RWPE2 (cell line): ENCODE measurements around the gene UST.
A peak's percentile ranks its signal among the peaks of the same experiment; 100 is the strongest.

Source experiments
- ATAC-seq: fragments of 200-7000 bp; cut with Tn5 transposase; 3 replicates; pipeline ENCODE4 v1.9.1; 2021; ENCODE audit warnings: low read depth
- DNase-seq: peaks from one replicate; pipeline ENCODE4 v3.0.0-alpha.2; 2020; ENCODE audit warnings: low spot score
- H3K27ac ChIP-seq: fragments of 450-650 bp; 2 replicates; pipeline ENCODE4 v1.5.1; 2017; ENCODE audit warnings: mild to moderate bottlenecking; ENCODE audit not compliant: poor library complexity, severe bottlenecking
- H3K27me3 ChIP-seq: fragments of 250-450 bp; sonication (Bioruptor Pico); 2 replicates; pipeline ENCODE4 v1.5.1; 2021; ENCODE audit warnings: mild to moderate bottlenecking, moderate library complexity; ENCODE audit not compliant: insufficient read depth, poor library complexity, severe bottlenecking
- H3K36me3 ChIP-seq: fragments of 250-450 bp; sonication (Bioruptor Pico); 2 replicates; pipeline ENCODE4 v1.5.1; 2020; ENCODE audit warnings: low read depth, mild to moderate bottlenecking, moderate library complexity
- H3K4me1 ChIP-seq: fragments of 250-450 bp; sonication (Bioruptor Pico); 2 replicates; pipeline ENCODE4 v1.5.1; 2021; ENCODE audit warnings: mild to moderate bottlenecking, moderate library complexity; ENCODE audit not compliant: insufficient read depth, poor library complexity, severe bottlenecking
- H3K4me3 ChIP-seq: fragments of 250-450 bp; sonication (Bioruptor Pico); 2 replicates; pipeline ENCODE4 v1.5.1; 2021; ENCODE audit warnings: mild to moderate bottlenecking, moderate library complexity; ENCODE audit not compliant: severe bottlenecking
- H3K9me3 ChIP-seq: fragments of 250-450 bp; sonication (Bioruptor Pico); 2 replicates; pipeline ENCODE4 v1.5.1; 2021; ENCODE audit warnings: mild to moderate bottlenecking, moderate library complexity; ENCODE audit not compliant: severe bottlenecking
- CTCF ChIP-seq: fragments of 450-650 bp; IDR thresholded peaks from one replicate; pipeline ENCODE4 v1.5.1; 2017; ENCODE audit warnings: mild to moderate bottlenecking, moderate library complexity; ENCODE audit not compliant: poor library complexity, severe bottlenecking

UST gene

GRCh38 chr6:149080511-149080910 lies 333.7 kb downstream of the UST start:
- no peaks in the 10 kb centered on the region for H3K9me3 ChIP-seq
- H3K4me1 ChIP-seq, result peaks cover 25% of the 10 kb centered on the region
- TF ChIP-seq CTCF, result no peak
- no peak for DNase-seq
- H3K4me3 ChIP-seq, result no peak overlapping the region
- H3K27me3 ChIP-seq, result no peaks in the 10 kb centered on the region
- peak overlapping the region; percentile 68 for H3K27ac ChIP-seq
- no peaks in the 10 kb centered on the region for H3K36me3 ChIP-seq
- ATAC-seq, result no peak

- Histone ChIP-seq H3K27ac (no peak overlapping the region), H3K4me3 (no peak overlapping the region), H3K9me3 (no peaks in the 10 kb centered on the region), H3K36me3 (no peaks in the 10 kb centered on the region), H3K27me3 (no peaks in the 10 kb centered on the region), H3K4me1 (peaks cover 18% of the 10 kb centered on the region)
- DNase-seq (no peak), ATAC-seq (no peak)
- no peak for TF ChIP-seq CTCF
These were observed 334.5 kb downstream of the UST start for GRCh38 chr6:149081281-149081680.

DNA sequence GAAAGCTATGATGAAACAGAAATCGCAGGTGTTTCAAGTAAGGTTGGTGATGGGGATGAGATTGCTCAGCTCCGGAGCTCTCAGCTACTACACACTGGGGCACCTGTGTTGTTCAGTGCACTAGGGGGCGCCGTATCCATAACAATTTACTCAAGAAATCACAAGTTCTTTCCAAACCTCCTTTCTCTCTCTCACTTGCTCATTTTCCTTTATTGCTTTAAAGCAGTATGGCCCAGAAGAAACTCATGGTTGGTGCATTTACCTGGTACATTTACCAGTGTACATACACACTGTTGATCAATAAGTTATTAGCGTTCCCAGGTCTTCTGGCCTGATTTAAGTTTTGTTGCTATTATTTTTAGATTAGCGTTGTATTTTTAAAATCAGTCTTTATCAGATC lies 335.5 kb downstream of the UST start:
- peak; percentile 66 for ATAC-seq
- Histone ChIP-seq H3K4me3 (no peak overlapping the region), H3K9me3 (no peaks in the 10 kb centered on the region), H3K27me3 (no peaks in the 10 kb centered on the region), H3K27ac (no peak overlapping the region), H3K36me3 (no peaks in the 10 kb centered on the region), H3K4me1 (peaks cover 14% of the 10 kb centered on the region)
- peak; percentile 86 for TF ChIP-seq CTCF
- DNase-seq, result no peak

GRCh38 chr6:149084026-149084425 lies 337.2 kb downstream of the UST start:
- Histone ChIP-seq H3K4me1 (peaks cover 14% of the 10 kb centered on the region), H3K4me3 (no peak overlapping the region), H3K27ac (no peak overlapping the region), H3K36me3 (no peaks in the 10 kb centered on the region), H3K9me3 (no peaks in the 10 kb centered on the region), H3K27me3 (no peaks in the 10 kb centered on the region)
- TF ChIP-seq CTCF, result no peak
- DNase-seq (no peak), ATAC-seq (no peak)

DNA sequence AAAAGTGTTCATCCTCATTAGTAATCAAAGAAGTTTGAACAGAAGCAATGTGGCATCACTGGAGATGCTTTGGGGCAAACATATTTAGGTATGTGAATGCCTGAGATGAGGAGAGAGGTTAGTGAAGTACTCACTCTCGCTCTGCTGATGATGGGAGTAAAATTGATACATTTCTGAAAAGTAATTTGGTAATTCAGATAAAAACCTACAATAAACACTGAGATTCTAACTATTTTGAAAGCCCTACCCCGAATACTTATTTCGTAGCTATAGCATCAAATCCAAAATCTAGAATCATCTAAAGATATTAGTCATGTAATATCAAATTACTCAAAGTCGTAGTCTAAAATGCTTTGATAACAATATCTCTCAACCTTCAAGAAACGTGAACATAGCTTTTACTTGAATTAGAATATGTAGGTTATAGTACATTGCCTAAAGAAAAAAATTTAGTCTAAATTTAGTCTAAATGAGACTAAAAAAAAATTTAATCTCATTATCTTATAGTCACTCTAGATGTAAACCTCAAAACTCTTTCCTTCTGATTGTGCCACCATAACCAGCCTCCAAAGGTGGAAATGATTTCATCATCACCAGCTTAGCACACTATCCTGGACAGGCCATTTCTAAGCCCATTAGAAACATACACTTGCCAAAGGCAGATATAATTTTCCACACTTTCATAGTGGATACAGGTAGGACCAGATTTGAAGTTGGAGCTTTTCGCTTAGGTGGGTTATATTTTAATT lies 338.2 kb downstream of the UST start:
- Histone ChIP-seq H3K36me3 (no peaks in the 10 kb centered on the region), H3K9me3 (no peaks in the 10 kb centered on the region), H3K4me1 (peaks cover 6% of the 10 kb centered on the region), H3K27me3 (no peaks in the 10 kb centered on the region), H3K27ac (no peak overlapping the region), H3K4me3 (no peak overlapping the region)
- ATAC-seq (no peak), DNase-seq (no peak)
- TF ChIP-seq CTCF, result no peak
